ENCODE data around the gene NPLOC4.
"Not testable (repeated sequence)": the region's sequence is repeated elsewhere in the genome, so short reads cannot be mapped to it uniquely, and the experiment has no call there.

The NPLOC4 gene

DNA sequence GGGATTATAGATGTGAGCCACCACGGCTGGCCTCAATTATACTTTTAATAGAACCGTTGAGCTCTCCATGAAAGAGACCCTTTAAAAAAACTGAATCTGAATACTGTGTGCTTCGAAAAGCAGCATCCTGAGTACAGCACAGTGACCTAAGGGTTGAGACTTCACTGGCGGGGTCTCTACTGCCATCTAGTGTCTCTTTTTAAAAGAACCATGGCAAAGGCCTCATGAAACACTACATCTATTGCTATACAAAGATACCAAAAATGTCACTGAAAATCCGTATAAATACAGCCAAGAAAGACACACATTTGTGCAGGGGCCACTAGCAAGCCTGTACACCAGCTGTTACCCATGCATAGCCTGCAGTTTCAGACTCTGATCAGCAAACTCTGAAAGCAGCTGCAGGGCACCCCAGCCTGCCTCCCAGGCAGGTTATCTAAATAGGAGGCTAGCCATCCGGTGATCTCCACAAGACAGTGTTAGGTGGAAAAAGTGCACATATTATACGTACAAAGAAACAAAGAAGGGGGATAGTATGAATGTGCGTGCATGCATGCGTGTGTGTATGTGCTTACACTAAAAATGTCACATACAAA, 35.3 kb downstream of the NPLOC4 start:
- ATAC-seq (replicated peaks) (peak; percentile 69 to 72), DNase-seq (peak; percentile 28)
- Mint-ChIP-seq H3K36me3 (peaks cover 19 to 42% of the 10 kb centered on the region in 2 donors), H3K4me3 (no peak overlapping the region), H3K27me3 (no peaks in the 10 kb centered on the region), H3K27ac (no peak overlapping the region), H3K4me1 (peaks cover 10 to 20% of the 10 kb centered on the region in 2 donors), H3K9me3 (no peaks in the 10 kb centered on the region)

DNA sequence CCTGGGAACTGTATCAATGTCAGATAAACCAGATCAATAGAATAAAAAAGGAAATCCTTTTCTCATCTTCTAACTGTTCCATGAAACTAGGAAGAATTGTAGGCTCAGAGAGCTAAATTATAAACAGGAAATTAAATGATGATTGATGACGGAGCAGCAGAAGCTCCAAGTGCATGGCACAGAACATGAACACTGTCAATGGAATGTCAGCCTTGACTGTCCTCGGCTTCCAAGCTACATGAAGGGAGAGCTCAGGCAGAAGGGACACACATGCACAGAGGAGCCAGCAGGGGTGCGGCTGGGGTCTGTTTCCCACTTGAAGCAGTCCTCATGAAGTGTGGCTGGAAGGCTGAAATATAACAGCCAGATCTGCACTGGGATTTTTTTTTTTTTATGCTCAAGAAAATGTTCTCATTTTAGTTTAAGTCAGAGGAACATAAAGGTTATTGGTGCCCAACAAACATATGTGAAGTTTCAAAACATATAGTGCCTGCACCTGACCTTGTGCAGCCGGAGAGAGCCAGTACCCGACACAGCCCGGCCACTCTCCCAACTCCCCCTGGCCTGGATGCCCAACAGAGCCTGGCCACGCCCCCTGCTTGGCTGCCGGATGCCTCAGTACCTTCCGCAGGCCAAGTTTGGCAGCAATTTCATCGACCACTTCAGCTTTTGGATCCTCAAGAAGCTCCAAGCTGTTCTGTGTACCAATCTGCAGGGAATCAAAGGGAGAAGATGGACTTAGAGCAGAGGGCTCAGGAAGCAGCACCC, 37.0 kb downstream of the NPLOC4 start:
- Mint-ChIP-seq H3K4me3 (no peak overlapping the region), H3K36me3 (peaks cover 16 to 36% of the 10 kb centered on the region in 2 donors), H3K27ac (no peak overlapping the region), H3K4me1 (peaks cover 10 to 20% of the 10 kb centered on the region in 2 donors), H3K27me3 (no peaks in the 10 kb centered on the region), H3K9me3 (no peaks in the 10 kb centered on the region)
- ATAC-seq (replicated peaks) (no peak), DNase-seq (no peak)

DNA sequence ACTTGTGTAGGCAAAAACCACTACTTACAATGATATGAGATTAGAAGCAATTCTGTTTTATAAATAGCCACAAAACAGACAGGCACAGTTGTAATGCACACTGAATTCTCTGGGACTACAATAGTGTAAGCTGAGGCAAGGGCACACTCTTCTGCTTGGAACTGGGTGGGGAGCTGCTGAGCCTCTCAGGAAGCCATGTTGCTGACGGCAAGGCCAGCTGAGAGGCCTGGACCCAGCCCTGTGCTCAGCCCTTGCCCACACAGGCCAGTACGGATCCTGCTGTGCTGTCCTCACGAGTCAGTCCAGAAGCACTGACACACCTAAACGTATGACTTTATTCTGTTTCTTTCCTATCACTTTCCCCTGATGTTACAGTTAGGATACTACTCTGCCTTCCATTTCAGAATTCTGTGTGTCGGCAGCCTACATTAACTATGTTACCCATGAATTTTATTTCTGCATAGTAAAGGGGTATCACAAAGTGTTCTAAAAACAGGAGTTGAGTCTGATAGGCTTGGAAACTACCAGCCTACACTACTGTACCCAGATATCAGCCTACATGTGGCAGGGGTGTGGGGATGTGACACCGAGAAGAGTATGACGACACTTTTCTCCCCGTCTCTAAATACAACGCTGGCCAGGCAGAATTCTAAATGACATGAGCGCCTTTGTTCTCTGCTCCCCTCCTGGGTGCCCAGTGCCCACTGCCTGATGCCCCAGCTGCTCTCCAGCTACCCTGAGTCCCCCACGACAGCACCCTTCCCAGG, 43.6 kb downstream of the NPLOC4 start:
- Mint-ChIP-seq H3K27ac (no peak overlapping the region), H3K4me1 (peaks cover 3 to 4% of the 10 kb centered on the region in 2 donors), H3K4me3 (no peak overlapping the region), H3K36me3 (peaks cover 24 to 40% of the 10 kb centered on the region in 2 donors), H3K27me3 (no peaks in the 10 kb centered on the region), H3K9me3 (no peaks in the 10 kb centered on the region)
- DNase-seq (no peak), ATAC-seq (replicated peaks) (no peak)

DNA sequence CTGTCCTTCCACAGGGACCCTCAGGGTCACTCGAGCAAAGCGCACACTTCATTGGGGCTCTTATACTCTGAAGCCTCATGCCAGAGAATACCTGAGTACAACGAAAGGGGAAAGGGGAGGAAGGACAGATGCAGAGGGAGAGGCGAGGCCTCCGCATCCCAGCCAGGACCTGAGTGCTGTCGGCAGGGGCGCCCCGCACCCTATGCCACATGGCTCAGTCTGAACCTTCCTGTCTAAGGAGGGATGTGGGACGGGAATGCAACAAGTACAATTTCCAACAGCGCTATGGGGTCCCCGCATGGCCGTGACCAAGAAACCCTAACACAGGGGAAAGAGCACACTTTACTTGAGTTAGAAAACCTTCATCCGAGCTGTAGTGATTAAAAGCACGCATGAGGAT, 44.9 kb downstream of the NPLOC4 start:
- ATAC-seq (replicated peaks), result no peak
- Mint-ChIP-seq H3K27me3 (no peaks in the 10 kb centered on the region), H3K4me3 (no peak overlapping the region), H3K27ac (no peak overlapping the region), H3K4me1 (no peaks in the 10 kb centered on the region), H3K9me3 (no peaks in the 10 kb centered on the region), H3K36me3 (peaks cover 31 to 39% of the 10 kb centered on the region in 2 donors)
- DNase-seq, result no peak

DNA sequence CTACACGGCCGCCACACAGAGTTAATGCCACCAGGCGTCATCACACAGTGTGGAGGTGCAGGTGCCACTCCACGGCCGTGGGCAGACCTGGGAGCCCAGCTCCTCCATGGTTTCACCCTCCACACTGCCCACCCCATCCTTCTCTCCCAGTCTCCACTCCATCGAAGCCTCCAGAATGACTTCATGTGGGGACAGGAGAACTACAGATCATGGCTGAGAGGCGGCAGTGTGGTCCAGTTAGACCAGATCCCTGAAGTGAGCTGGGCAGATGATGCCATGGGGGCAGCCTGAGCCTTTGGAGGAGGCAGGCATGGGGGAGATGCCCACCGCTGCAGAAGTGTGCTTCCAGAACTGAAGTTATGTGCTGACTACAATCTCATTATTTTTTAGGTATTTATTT, 46.8 kb downstream of the NPLOC4 start:
- Mint-ChIP-seq H3K4me3 (no peak overlapping the region), H3K27me3 (no peaks in the 10 kb centered on the region), H3K27ac (no peak overlapping the region), H3K36me3 (peaks cover 42 to 52% of the 10 kb centered on the region in 2 donors), H3K4me1 (no peaks in the 10 kb centered on the region), H3K9me3 (no peaks in the 10 kb centered on the region)
- DNase-seq (no peak), ATAC-seq (replicated peaks) (no peak)

DNA sequence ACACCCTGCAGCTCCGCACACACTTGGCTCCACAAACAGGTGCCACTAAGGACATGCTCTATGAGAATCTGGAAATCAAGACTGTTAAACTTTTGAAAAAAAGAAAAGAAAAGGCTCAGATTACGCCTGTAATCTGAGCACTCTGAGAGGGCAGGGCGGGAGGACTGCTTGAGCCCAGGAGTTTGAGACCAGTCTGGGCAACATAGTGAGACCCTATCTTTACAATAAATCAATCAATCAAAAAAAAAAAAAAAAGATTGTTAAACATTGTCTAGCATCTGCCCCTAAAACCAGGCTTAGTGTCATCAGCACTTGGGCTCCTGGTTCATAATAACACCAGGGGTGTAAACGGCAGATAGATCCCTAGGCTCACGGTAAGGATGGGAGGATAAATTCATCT, 47.3 kb downstream of the NPLOC4 start:
- no peak overlapping the region for H3K27ac Mint-ChIP-seq
- no peak overlapping the region for H3K4me3 Mint-ChIP-seq
- peaks cover 44 to 54% of the 10 kb centered on the region in 2 donors for H3K36me3 Mint-ChIP-seq
- no peaks in the 10 kb centered on the region for H3K27me3 Mint-ChIP-seq
- ATAC-seq (replicated peaks) (no peak), DNase-seq (no peak)
- H3K4me1 Mint-ChIP-seq, result no peaks in the 10 kb centered on the region
- no peaks in the 10 kb centered on the region for H3K9me3 Mint-ChIP-seq

DNA sequence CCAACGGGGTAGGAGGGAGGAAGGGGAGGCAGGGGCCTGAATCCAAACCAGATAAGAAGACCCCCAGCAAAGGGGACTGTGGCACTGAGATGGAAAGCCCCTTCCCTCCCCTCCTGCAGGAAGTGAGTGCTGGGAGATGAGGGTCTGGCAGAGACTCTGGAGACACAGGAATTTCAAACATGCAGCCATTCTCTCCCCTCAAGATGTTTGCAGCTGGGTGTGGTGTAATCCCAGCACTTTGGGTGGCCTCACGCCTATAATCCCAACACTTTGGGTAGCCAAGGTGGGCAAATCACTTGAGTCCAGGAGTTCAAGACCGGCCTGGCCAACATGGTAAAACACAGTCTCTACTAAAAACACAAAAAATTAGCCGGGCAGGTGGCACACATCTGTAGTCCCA, 50.8 kb downstream of the NPLOC4 start:
- Mint-ChIP-seq H3K9me3 (no peaks in the 10 kb centered on the region), H3K27ac (peak overlapping the region; percentile 59), H3K4me1 (no peaks in the 10 kb centered on the region), H3K4me3 (no peak overlapping the region), H3K36me3 (peaks cover 52 to 69% of the 10 kb centered on the region in 2 donors), H3K27me3 (no peaks in the 10 kb centered on the region)
- DNase-seq (no peak), ATAC-seq (replicated peaks) (no peak)

DNA sequence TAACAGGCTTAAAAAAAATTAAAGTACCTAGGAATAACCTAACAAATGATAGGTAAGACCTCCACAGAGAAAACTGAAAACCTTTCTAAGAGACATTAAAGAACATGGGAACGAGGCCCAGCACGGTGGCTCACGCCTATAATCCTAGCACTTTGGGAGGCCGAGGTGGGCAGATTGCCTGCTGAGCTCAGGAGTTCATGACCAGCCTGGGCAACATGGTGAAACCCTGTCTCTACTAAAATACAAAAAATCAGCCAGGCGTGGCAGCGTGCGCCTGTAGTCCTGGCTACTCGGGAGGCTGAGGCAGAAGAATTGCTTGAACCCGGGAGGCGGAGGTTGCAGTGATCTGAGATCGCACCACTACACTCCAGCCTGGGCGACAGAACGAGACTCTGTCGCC, 52.1 kb downstream of the NPLOC4 start:
- not testable (repeated sequence) for H3K4me3 Mint-ChIP-seq; H3K4me1 Mint-ChIP-seq; H3K27me3 Mint-ChIP-seq; DNase-seq; H3K27ac Mint-ChIP-seq; H3K9me3 Mint-ChIP-seq; ATAC-seq (replicated peaks)
- peaks cover 62 to 73% of the 10 kb centered on the region in 2 donors for H3K36me3 Mint-ChIP-seq

DNA sequence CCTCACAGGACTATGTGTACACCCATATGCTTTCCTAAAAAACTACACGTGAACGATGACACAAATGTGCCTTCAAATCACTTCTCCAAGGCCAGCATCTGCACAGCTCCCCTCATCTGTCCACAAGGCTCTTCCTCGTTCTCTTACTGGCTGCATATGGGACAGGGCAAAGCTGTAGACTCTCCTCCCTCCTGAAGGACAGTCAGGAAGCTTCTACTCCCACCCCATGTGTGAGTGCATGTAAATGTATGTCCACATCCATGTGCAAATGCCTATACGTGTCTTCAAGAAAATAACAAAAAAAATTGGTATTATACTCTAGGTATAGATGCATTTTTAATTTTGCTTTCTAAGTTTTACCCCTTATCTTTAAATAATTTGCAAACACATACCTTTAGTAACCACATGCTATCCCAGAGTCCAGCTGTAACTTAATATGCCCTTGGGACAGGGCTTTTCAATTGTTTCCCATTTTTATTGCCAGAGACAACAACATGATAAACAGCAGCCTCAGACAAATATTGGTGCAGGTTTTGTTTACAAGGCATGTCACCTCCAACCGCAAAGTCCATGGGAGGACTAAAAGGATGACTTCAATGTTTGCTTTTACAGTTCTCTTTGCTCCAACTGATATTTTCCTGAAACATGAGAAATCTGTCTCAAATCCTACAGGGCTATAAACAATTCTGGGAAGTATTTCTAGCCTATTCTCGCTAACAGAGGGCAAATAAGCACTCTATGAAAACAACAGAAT, 53.1 kb downstream of the NPLOC4 start:
- no peak for ATAC-seq (replicated peaks)
- Mint-ChIP-seq H3K27ac (peak overlapping the region; percentile 79), H3K27me3 (no peaks in the 10 kb centered on the region), H3K9me3 (no peaks in the 10 kb centered on the region), H3K4me1 (peaks cover 10 to 14% of the 10 kb centered on the region in 2 donors), H3K36me3 (peaks cover 63 to 71% of the 10 kb centered on the region in 2 donors), H3K4me3 (no peak overlapping the region)
- DNase-seq, result no peak

DNA sequence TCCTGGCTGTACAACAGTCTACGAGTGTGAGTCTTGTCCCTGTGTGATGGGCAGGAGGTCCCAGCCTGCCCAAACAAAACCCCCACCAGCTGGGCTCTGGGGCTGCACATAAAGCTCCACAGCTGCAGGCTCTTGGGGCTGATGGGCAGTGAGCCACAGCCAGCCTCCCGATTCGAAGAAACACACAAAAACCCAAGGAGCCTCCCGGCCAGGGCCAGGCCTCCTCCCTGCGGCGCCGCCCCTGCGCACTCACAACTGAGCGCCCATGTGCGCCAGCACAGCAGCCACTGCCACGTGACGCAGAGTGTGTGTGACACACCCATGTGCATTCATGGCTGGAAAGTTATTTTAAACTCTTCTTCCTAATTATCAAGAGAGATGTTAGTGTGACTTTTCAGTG, 54.2 kb downstream of the NPLOC4 start:
- peaks cover 63 to 70% of the 10 kb centered on the region in 2 donors for H3K36me3 Mint-ChIP-seq
- DNase-seq, result no peak
- no peak for ATAC-seq (replicated peaks)
- peaks cover 14 to 16% of the 10 kb centered on the region in 2 donors for H3K4me1 Mint-ChIP-seq
- no peaks in the 10 kb centered on the region for H3K9me3 Mint-ChIP-seq
- H3K27ac Mint-ChIP-seq, result peak overlapping the region; percentile 79
- no peaks in the 10 kb centered on the region for H3K27me3 Mint-ChIP-seq
- H3K4me3 Mint-ChIP-seq, result no peak overlapping the region

DNA sequence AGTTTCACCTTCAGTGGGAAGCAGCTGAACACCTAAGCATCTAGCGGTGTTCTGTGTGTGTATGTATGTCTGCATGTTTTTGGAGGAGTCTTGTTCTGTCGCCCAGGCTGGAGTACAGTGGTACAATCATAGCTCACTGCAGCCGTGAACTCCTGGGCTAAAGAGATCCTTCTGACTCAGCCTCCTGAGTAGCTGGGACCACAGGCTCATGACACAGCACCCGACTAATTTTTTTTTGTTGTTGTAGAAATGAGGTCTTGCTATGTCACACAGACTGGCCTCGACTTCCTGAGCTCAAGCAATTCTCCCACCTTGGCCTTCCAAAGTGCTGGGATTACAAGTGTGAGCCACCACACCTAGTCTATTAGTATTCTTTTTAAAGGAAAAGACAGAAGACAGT, 54.6 kb downstream of the NPLOC4 start:
- DNase-seq (no peak), ATAC-seq (replicated peaks) (no peak)
- Mint-ChIP-seq H3K27me3 (no peaks in the 10 kb centered on the region), H3K36me3 (peaks cover 64 to 73% of the 10 kb centered on the region in 2 donors), H3K9me3 (no peaks in the 10 kb centered on the region), H3K27ac (no peak overlapping the region), H3K4me1 (peaks cover 14 to 18% of the 10 kb centered on the region in 2 donors), H3K4me3 (no peak overlapping the region)

DNA sequence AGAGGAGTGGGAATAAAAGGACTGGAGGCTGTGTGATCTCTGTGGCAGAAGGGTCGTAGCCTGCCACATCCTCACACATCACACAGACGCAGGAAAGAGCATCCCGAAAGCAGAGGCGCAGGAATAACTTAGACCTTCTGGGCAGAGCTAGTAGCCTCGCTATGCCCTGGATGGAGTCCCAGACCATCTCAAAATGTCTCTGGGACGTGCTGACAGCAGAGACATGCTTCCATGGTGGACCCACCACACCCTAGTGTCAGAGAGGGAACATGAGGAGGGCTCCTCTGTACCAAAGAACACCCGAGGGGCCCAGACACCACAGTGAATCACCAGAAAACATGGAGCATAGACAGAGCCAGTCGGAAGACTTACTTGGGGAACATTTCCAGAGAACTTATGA, 55.2 kb downstream of the NPLOC4 start:
- Mint-ChIP-seq H3K27me3 (no peaks in the 10 kb centered on the region), H3K4me3 (no peak overlapping the region), H3K36me3 (peaks cover 65 to 77% of the 10 kb centered on the region in 2 donors), H3K27ac (no peak overlapping the region), H3K4me1 (peaks cover 14 to 18% of the 10 kb centered on the region in 2 donors), H3K9me3 (no peaks in the 10 kb centered on the region)
- ATAC-seq (replicated peaks) (no peak), DNase-seq (no peak)

DNA sequence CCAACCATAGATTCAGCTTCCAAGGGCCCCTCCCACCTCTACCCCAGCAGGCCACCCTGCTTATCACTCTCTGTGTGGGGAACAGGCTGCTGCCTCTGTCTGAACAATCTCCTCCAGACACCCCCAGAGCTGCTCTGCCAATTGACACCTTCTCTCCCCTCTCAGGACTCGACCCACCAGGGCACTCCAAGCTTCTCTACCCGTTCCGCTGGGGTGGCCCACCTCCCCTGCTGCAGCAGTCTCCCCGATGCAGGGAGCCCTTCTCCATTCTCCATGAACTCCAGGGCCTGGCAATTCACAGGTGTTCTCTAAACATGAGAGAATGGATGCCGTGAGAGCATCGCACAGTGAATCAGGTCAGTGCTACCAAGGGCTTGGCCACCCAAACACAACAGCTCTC, 56.4 kb downstream of the NPLOC4 start:
- ATAC-seq (replicated peaks) (no peak), DNase-seq (no peak)
- no peaks in the 10 kb centered on the region for H3K27me3 Mint-ChIP-seq
- H3K27ac Mint-ChIP-seq, result peak overlapping the region; percentile 73
- H3K4me1 Mint-ChIP-seq, result peaks cover 14 to 18% of the 10 kb centered on the region in 2 donors
- no peaks in the 10 kb centered on the region for H3K9me3 Mint-ChIP-seq
- H3K4me3 Mint-ChIP-seq, result no peak overlapping the region
- peaks cover 56 to 77% of the 10 kb centered on the region in 2 donors for H3K36me3 Mint-ChIP-seq

DNA sequence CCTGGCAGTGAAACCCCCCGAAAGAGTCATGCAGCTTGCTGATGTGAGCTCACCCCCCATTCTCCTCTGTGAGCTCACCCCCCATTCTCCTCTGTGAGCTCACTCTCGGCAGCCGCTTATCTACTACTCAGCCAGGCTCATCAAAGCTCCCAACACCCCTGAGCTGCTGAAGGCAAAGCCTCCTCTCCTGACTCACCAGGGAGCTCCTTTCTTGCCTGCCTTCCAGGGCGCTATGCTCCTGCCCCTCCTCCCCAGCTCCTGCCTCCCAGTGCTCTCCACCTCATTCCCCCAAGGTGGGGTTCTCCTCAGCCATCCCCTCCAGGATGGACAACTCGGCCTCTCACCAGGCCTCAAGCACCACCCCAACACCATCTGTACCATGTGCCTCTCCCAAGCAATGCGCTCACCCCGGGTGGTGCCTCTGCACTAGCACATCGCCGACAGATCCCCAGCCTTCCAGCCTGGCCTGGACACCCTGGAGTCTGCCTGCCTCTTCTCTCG, 57.0 kb downstream of the NPLOC4 start:
- Mint-ChIP-seq H3K4me3 (peak overlapping the region in 1 of 2 donors; percentile 7), H3K36me3 (peaks cover 52 to 73% of the 10 kb centered on the region in 2 donors), H3K4me1 (peaks cover 14 to 18% of the 10 kb centered on the region in 2 donors), H3K27ac (peak overlapping the region; percentile 73), H3K9me3 (no peaks in the 10 kb centered on the region), H3K27me3 (no peaks in the 10 kb centered on the region)
- DNase-seq (no peak), ATAC-seq (replicated peaks) (no peak)
